Nephron (organoid): ENCODE results near the gene NUSAP1.
"Not testable (repeated sequence)": the region's sequence is repeated elsewhere in the genome, so short reads cannot be mapped to it uniquely, and the experiment has no call there.

Source experiments
- H3K27ac Mint-ChIP-seq, 3 experiments: 2 replicates each; pipeline ENCODE4 v1.8.0; 2020; ENCODE audit warnings: mixed read lengths in 3 of 3, mild to moderate bottlenecking in 2 of 3, moderate library complexity in 1 of 3
- H3K27me3 Mint-ChIP-seq: 2 replicates; pipeline ENCODE4 v1.8.0; 2021; ENCODE audit warnings: low read depth, mild to moderate bottlenecking, moderate library complexity, mixed read lengths
- H3K36me3 Mint-ChIP-seq: 2 replicates; pipeline ENCODE4 v1.8.0; 2020; ENCODE audit warnings: low read depth, mixed read lengths
- H3K4me1 Mint-ChIP-seq: 2 replicates; pipeline ENCODE4 v1.8.0; 2020; ENCODE audit warnings: mixed read lengths
- H3K4me3 Mint-ChIP-seq, 3 experiments: 2 replicates each; pipeline ENCODE4 v1.8.0; 2020; ENCODE audit warnings: mild to moderate bottlenecking in 3 of 3, mixed read lengths in 3 of 3, moderate library complexity in 2 of 3
- H3K9me3 Mint-ChIP-seq: 2 replicates; pipeline ENCODE4 v1.8.0; 2020; ENCODE audit warnings: mixed read lengths
- TF ChIP-seq, protein P1 (sequence below), 3 experiments: fragments of 200-600 bp; sonication (generic); IDR thresholded peaks; one replicate each; pipeline ENCODE4 v1.5.0; 2021; ENCODE audit warnings: antibody characterized with exemption in 3 of 3; ENCODE audit not compliant: unreplicated experiment in 3 of 3

Gene NUSAP1

GRCh38 chr15:41332194-41333025 lies at the start of gene NUSAP1, which contains the start of gene OIP5:
TSS of gene NUSAP1 (plus strand) at chr15:41332881. CDS start at chr15:41332958, 77 bp downstream.
TSS of gene OIP5 (minus strand) at chr15:41332591. CDS start at chr15:41332561, 30 bp downstream.
- peaks cover 15% of the 10 kb centered on the region for H3K36me3 Mint-ChIP-seq
- H3K27me3 Mint-ChIP-seq, result no peaks in the 10 kb centered on the region
- H3K9me3 Mint-ChIP-seq, result no peaks in the 10 kb centered on the region
- TF ChIP-seq, protein P1, sequence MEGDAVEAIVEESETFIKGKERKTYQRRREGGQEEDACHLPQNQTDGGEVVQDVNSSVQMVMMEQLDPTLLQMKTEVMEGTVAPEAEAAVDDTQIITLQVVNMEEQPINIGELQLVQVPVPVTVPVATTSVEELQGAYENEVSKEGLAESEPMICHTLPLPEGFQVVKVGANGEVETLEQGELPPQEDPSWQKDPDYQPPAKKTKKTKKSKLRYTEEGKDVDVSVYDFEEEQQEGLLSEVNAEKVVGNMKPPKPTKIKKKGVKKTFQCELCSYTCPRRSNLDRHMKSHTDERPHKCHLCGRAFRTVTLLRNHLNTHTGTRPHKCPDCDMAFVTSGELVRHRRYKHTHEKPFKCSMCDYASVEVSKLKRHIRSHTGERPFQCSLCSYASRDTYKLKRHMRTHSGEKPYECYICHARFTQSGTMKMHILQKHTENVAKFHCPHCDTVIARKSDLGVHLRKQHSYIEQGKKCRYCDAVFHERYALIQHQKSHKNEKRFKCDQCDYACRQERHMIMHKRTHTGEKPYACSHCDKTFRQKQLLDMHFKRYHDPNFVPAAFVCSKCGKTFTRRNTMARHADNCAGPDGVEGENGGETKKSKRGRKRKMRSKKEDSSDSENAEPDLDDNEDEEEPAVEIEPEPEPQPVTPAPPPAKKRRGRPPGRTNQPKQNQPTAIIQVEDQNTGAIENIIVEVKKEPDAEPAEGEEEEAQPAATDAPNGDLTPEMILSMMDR (IDR thresholded peaks at IDR 0.05; ENCODE audit: unreplicated experiment in 3 of 3), result peak; percentile 72 to 83 (median 81)
- H3K4me1 Mint-ChIP-seq, result peaks cover 33% of the 10 kb centered on the region
- peak within 1 kb of the TSS; percentile 88 to 91 (median 88) for H3K27ac Mint-ChIP-seq
- H3K4me3 Mint-ChIP-seq, result peak within 1 kb of the TSS; percentile 96 to 99 (median 98)

- not testable (repeated sequence) for H3K27me3 Mint-ChIP-seq
- peak overlapping the region; percentile 90 to 99 (median 95) for H3K4me3 Mint-ChIP-seq
These were observed 49.6 kb upstream of the NUSAP1 start for GRCh38 chr15:41282980-41283652.

GRCh38 chr15:41283653-41284426 lies 48.8 kb upstream of the NUSAP1 start:
- Mint-ChIP-seq H3K27me3 (peaks cover 3% of the 10 kb centered on the region), H3K36me3 (peaks cover 47% of the 10 kb centered on the region), H3K9me3 (no peaks in the 10 kb centered on the region), H3K4me3 (peak overlapping the region; percentile 99 to 100 (median 100)), H3K27ac (peak overlapping the region; percentile 92 to 98 (median 98)), H3K4me1 (peaks cover 18% of the 10 kb centered on the region)
- TF ChIP-seq, protein P1 (IDR thresholded peaks at IDR 0.05; ENCODE audit: unreplicated experiment in 3 of 3), result no peak

More at GRCh38 chr15:41282980-41283652, 49.6 kb upstream of the NUSAP1 start:
- H3K27ac Mint-ChIP-seq, result peak overlapping the region; percentile 92 to 98 (median 92)
- peaks cover 44% of the 10 kb centered on the region for H3K36me3 Mint-ChIP-seq
- not testable (repeated sequence) for H3K9me3 Mint-ChIP-seq
- H3K4me1 Mint-ChIP-seq, result peaks cover 18% of the 10 kb centered on the region

DNA sequence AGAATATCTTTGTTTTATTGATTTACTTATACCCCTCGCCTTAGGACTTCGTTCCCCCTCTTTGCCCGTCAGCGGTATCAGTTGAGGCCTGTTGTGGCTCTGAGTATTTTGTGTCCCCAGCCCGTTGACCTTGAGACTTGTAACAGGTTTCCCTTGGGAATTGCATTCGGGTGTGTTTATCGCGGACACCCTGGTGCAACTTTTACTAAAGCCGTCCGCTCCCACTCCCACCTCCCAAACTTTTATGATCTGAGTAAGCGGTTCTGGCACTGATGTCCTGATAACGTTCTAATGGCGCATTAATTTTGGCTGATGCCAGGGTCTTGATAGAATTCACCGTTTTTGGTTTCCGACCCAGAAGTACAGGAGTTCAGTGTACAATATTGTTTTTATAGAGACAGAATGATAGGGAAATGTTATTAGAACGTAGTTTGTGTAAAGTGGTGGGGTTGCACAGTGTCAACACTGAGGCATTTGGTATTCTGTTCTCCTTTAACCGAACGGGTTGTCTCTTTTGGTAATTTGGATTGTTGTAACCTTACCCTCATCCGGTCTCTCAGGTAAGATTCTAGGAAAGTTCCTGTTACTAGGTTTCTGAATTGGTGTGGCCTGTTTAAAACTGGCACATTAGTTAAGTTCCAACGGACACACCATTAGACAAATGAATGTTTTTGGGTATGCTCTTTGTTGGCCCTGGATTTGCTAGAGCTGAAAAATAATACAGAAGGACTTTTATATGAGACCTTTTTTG lies 48.1 kb upstream of the NUSAP1 start:
- TF ChIP-seq, protein P1 (IDR thresholded peaks at IDR 0.05; ENCODE audit: unreplicated experiment in 3 of 3), result no peak
- Mint-ChIP-seq H3K27me3 (peaks cover 3% of the 10 kb centered on the region), H3K36me3 (peaks cover 42% of the 10 kb centered on the region), H3K9me3 (no peaks in the 10 kb centered on the region), H3K4me1 (peaks cover 18% of the 10 kb centered on the region), H3K27ac (peak overlapping the region; percentile 92 to 98 (median 98)), H3K4me3 (peak overlapping the region; percentile 99 to 100 (median 100))

- Mint-ChIP-seq H3K27ac (peak overlapping the region; percentile 92 to 98 (median 98)), H3K4me1 (peaks cover 18% of the 10 kb centered on the region), H3K4me3 (peak overlapping the region; percentile 99 to 100 (median 100)), H3K36me3 (peaks cover 37% of the 10 kb centered on the region), H3K27me3 (peaks cover 3% of the 10 kb centered on the region), H3K9me3 (no peaks in the 10 kb centered on the region)
- TF ChIP-seq, protein P1 (IDR thresholded peaks at IDR 0.05; ENCODE audit: unreplicated experiment in 3 of 3), result no peak
These were observed 47.4 kb upstream of the NUSAP1 start for GRCh38 chr15:41285285-41285684.
